BJ (cell line): ENCODE results near the gene DOCK8. TPM values are rescaled to one million over a fixed set of nuclear protein-coding genes. Genes with fewer than 3 reads are reported as not detected.

Experiments used
- CTCF ChIA-PET: fragments of 350-600 bp; formaldehyde crosslinking; extraction: SDS; loops from one replicate; lab custom pipeline; 2021; ENCODE audit warnings: antibody characterized with exemption, inconsistent platforms; lab: Yijun Ruan, JAX
- POLR2A ChIA-PET: fragments of 300-600 bp; sonication (Branson Sonifier 250); formaldehyde crosslinking; extraction: SDS; loops from one replicate; lab custom pipeline; 2021; ENCODE audit warnings: antibody characterized with exemption; lab: Charles Lee
- DNase-seq: peaks from one replicate; pipeline ENCODE4 v3.0.0-alpha.2; 2011; ENCODE audit warnings: low read depth
- H3K27me3 ChIP-seq: 2 replicates; pipeline ENCODE4 v1.6.0; 2011; ENCODE audit warnings: low read length; ENCODE audit not compliant: control insufficient read depth, insufficient read depth
- H3K36me3 ChIP-seq: 2 replicates; pipeline ENCODE4 v1.5.1; 2011; ENCODE audit warnings: low read length; ENCODE audit not compliant: control insufficient read depth, insufficient read depth
- H3K4me3 ChIP-seq: 2 replicates; pipeline ENCODE4 v1.5.1; 2011; ENCODE audit warnings: low read depth, mild to moderate bottlenecking, control low read depth, low read length
- polyA plus RNA-seq: library from polyadenylated mRNA; depleted of rRNA; stranded (reverse); fragments of >200 nt; gene quantifications from 2 replicates; pipeline ENCODE4 v1.2.3, GENCODE V29; 2011
- TF ChIP-seq, protein P1 (sequence below): IDR thresholded peaks from 2 replicates; pipeline ENCODE4 v1.5.1; 2011; ENCODE audit warnings: low read depth, mild to moderate bottlenecking, control low read depth, inconsistent platforms, low read length, moderate library complexity; ENCODE audit not compliant: insufficient read depth

DOCK8 gene
- polyA plus RNA-seq, 1 experiment = 0.07 TPM

DNA sequence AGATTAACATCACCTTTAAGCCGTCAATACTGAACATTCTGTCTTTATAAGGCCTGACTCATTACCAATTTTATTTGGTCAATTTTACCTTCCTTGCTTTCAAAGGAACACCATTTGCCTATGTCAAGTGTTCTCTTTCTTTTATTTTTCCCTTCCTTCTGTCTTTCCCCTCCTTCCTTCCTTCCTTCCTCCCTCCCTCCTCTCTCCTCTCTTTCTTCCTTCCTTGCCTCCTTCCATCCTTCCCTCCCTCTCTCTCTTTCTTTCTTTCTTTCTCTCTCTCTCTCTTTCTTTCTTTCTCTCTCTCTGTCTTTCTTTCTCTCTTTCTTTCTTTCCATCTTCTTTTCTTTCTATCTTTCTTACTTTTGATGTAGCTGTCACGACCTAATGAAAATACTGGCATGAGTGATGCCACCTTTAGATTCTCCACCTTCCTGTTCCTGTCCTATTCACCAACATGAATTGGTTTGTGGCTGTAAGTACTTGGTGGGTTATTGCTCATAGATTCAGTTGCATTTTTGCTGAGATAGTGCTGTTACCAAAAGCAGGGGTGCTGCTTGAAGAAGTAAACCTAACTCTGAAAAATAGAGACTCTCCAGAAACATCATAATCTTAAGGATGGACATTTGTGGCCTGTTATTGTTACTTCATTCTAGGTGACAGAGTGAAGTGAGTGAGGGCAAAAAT, 33.8 kb downstream of the DOCK8 start:
- DNase-seq = no peak
- no peak overlapping the region for H3K4me3 ChIP-seq
- ChIA-PET CTCF (no interaction called here), POLR2A (no interaction called here)
- H3K27me3 ChIP-seq = no peaks in the 10 kb centered on the region
- TF ChIP-seq, protein P1, sequence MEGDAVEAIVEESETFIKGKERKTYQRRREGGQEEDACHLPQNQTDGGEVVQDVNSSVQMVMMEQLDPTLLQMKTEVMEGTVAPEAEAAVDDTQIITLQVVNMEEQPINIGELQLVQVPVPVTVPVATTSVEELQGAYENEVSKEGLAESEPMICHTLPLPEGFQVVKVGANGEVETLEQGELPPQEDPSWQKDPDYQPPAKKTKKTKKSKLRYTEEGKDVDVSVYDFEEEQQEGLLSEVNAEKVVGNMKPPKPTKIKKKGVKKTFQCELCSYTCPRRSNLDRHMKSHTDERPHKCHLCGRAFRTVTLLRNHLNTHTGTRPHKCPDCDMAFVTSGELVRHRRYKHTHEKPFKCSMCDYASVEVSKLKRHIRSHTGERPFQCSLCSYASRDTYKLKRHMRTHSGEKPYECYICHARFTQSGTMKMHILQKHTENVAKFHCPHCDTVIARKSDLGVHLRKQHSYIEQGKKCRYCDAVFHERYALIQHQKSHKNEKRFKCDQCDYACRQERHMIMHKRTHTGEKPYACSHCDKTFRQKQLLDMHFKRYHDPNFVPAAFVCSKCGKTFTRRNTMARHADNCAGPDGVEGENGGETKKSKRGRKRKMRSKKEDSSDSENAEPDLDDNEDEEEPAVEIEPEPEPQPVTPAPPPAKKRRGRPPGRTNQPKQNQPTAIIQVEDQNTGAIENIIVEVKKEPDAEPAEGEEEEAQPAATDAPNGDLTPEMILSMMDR = no peak
- H3K36me3 ChIP-seq = no peaks in the 10 kb centered on the region

DNA sequence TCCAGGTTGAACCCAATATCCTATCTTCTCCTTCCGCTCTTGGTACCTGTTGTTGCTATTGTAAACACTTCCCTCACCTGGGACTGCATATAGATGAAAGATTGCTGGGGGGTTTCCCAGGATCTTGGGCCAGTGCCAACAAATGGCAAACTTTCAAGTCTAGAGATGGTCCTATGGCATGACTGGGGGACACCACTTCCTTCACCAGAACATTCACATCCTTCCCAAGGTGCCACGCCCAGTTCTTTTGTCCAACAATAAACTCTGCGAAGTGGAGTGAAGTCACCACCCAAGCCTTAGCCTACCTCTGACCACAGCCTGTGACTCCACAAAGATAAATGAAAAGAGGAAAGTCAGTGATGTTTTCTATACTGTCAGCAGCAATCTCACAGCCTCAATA, 34.4 kb downstream of the DOCK8 start:
- Histone ChIP-seq H3K4me3 (no peak overlapping the region), H3K27me3 (no peaks in the 10 kb centered on the region), H3K36me3 (no peaks in the 10 kb centered on the region)
- DNase-seq = no peak
- ChIA-PET CTCF (no interaction called here), POLR2A (no interaction called here)
- TF ChIP-seq, protein P1 = no peak

DNA sequence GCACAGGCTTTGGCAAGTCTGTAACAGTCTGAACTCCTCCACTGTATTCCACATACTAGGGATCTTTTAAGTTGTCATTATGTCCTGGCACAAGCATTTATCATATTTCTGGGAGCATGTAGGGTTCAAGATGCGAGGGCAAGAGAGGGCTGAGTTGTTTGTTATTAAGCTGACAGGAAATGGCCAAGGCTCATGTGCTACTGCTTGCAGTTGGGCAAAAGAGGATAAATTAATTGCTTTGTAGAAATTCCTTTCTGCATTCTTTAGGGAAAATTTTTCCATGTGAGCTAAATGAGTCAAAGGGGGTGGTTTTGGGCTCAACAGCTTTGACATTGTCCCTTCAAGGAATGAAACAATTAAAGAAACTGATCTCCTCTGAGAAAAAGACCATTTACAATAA, 35.4 kb downstream of the DOCK8 start:
- TF ChIP-seq, protein P1 = no peak
- ChIA-PET POLR2A (no interaction called here), CTCF (no interaction called here)
- Histone ChIP-seq H3K4me3 (no peak overlapping the region), H3K27me3 (no peaks in the 10 kb centered on the region), H3K36me3 (no peaks in the 10 kb centered on the region)
- peak; percentile 41 for DNase-seq

DNA sequence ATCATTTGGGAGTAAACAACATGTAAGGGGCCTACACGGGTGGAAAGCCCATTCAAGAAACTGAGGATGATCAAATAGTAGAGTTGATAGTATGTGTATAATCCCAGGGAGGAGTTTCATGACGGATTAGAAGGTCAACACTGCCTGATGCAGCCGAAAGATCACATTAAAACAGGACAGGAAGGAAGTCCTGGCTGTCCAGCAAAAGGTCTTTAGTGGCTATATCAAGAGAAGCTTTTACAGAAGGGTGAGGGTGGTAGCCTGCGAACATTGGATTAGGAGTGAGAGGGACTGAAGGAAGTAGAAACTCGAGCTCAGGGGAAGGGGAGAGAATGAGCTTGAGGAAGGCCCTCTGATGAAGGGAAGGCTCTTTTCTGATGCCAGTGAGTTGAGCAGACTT, 36.0 kb downstream of the DOCK8 start:
- POLR2A ChIA-PET = no interaction called here
- TF ChIP-seq, protein P1 = no peak
- CTCF ChIA-PET = no interaction called here
- H3K36me3 ChIP-seq = no peaks in the 10 kb centered on the region
- H3K4me3 ChIP-seq = no peak overlapping the region
- DNase-seq = no peak
- no peaks in the 10 kb centered on the region for H3K27me3 ChIP-seq

DNA sequence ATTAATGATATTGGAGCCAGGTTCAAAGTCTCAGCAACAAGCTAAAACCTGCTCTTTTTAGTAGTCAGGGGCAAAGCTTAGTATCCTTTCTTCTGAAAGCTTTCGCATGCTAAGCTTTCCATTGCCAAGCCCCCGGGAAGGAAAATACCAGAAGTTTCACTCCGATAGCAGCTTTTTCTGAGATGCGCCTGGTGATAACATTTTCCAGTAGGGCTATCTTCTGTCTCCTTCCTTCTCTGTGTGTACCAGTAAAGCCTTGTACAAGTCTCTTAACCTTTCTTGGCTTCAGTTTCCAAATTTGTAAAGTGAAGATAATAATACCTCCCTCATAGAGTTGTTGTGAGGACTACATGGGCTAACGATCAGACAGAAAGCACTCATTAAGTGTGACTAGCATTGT, 36.7 kb downstream of the DOCK8 start:
- POLR2A ChIA-PET = no interaction called here
- Histone ChIP-seq H3K36me3 (no peaks in the 10 kb centered on the region), H3K27me3 (no peaks in the 10 kb centered on the region), H3K4me3 (no peak overlapping the region)
- CTCF ChIA-PET = no interaction called here
- no peak for DNase-seq
- TF ChIP-seq, protein P1 = no peak
